Endothelial cell of umbilical vein (primary cell): Measurements from ENCODE around the gene SPDYE1. TPM values are rescaled to one million over a fixed set of nuclear protein-coding genes. Genes with fewer than 3 reads are reported as not detected.

Source experiments
- BruUV-seq: library from RNA; stranded (reverse); fragments of 400-500 nt; replicated peaks from 2 replicates; lab custom pipeline; 2021; lab: Mats Ljungman, UMichigan
- CTCF ChIA-PET: fragments of 300-600, 350-600 bp; sonication (Branson Sonifier 250); formaldehyde crosslinking; loops from one replicate; lab custom pipeline; 2021; ENCODE audit warnings: antibody characterized with exemption, inconsistent platforms; lab: Charles Lee
- POLR2A ChIA-PET: fragments of 300-600, 350-600 bp; sonication (Branson Sonifier 250); formaldehyde crosslinking; loops from one replicate; lab custom pipeline; 2021; ENCODE audit warnings: antibody characterized with exemption, inconsistent platforms; lab: Charles Lee
- DNase-seq: peaks from one replicate; pipeline ENCODE4 v3.0.0-alpha.2; 2011; ENCODE audit warnings: low read depth, low spot score
- FAIRE-seq: peaks from 2 replicates; lab custom pipeline; 2011; peaks lifted over from hg19 to GRCh38; lab: Jason Lieb, UNC
- H2AFZ ChIP-seq: 2 replicates; pipeline ENCODE4 v1.6.0; 2012; ENCODE audit warnings: low read depth, low read length, control low read depth, inconsistent platforms
- H3K27ac ChIP-seq: 2 replicates; pipeline ENCODE4 v1.5.1; 2011; ENCODE audit warnings: low read depth, mild to moderate bottlenecking, control low read depth, low read length, moderate library complexity; ENCODE audit not compliant: insufficient read depth
- H3K27me3 ChIP-seq, 2 experiments: 2 replicates each; pipeline versions ENCODE4 v1.6.0 to v1.6.1; 2011; ENCODE audit warnings: low read length in 2 of 2, mixed read lengths in 1 of 2; ENCODE audit not compliant: control insufficient read depth in 2 of 2, insufficient read depth in 2 of 2
- H3K36me3 ChIP-seq, 2 experiments: 2 replicates in 1 of 2; 3 replicates in 1 of 2; pipeline ENCODE4 v1.5.1; 2011; ENCODE audit warnings: low read length in 2 of 2, mild to moderate bottlenecking in 1 of 2, moderate library complexity in 1 of 2; ENCODE audit not compliant: control insufficient read depth in 2 of 2, insufficient read depth in 2 of 2; ENCODE audit errors: extremely low read depth in 1 of 2
- H3K4me1 ChIP-seq: 3 replicates; pipeline ENCODE4 v1.5.1; 2011; ENCODE audit warnings: mild to moderate bottlenecking, low read length; ENCODE audit not compliant: control insufficient read depth, insufficient read depth; ENCODE audit errors: extremely low read depth
- H3K4me2 ChIP-seq: 2 replicates; pipeline ENCODE4 v1.6.1; 2011; ENCODE audit warnings: low read length, control low read depth, mixed read lengths; ENCODE audit not compliant: insufficient read depth
- H3K4me3 ChIP-seq, 3 experiments: fragments of 200-600 bp in 1 of 3; sonication (generic), shearing (Covaris generic) in 1 of 3; replicated peaks in 1 of 3; 2 replicates each; pipeline ENCODE4 v1.5.1; 2011 to 2016; ENCODE audit warnings: control low read depth in 3 of 3, low read length in 3 of 3, mild to moderate bottlenecking in 2 of 3, inconsistent platforms in 1 of 3, low read depth in 1 of 3, moderate library complexity in 1 of 3; ENCODE audit not compliant: insufficient read depth in 1 of 3
- H3K79me2 ChIP-seq: 2 replicates; pipeline ENCODE4 v1.6.0; 2012; ENCODE audit warnings: low read length, inconsistent platforms; ENCODE audit not compliant: control insufficient read depth, insufficient read depth
- H3K9ac ChIP-seq: replicated peaks from 2 replicates; pipeline ENCODE3; 2011; ENCODE audit warnings: low read length, control low read depth; ENCODE audit not compliant: insufficient read depth; ENCODE audit errors: extremely low read depth
- H3K9me1 ChIP-seq: replicated peaks from 3 replicates; pipeline ENCODE4 v1.6.0; 2011; ENCODE audit warnings: mild to moderate bottlenecking, low read length; ENCODE audit not compliant: control insufficient read depth, insufficient read depth; ENCODE audit errors: extremely low read depth
- H3K9me3 ChIP-seq: replicated peaks from 2 replicates; pipeline ENCODE4 v1.5.1; 2012; ENCODE audit warnings: low read length, inconsistent platforms; ENCODE audit not compliant: control insufficient read depth, insufficient read depth
- H4K20me1 ChIP-seq: replicated peaks from 2 replicates; pipeline ENCODE3; 2011; ENCODE audit warnings: mild to moderate bottlenecking, low read length; ENCODE audit not compliant: control insufficient read depth, insufficient read depth; ENCODE audit errors: extremely low read depth
- EZH2 ChIP-seq: IDR thresholded peaks from 2 replicates; pipeline ENCODE4 v1.6.1; 2012; ENCODE audit warnings: borderline replicate concordance, low read depth, mild to moderate bottlenecking, moderate library complexity, low read length, inconsistent platforms; ENCODE audit not compliant: severe bottlenecking
- FOS ChIP-seq: IDR thresholded peaks from 2 replicates; pipeline ENCODE4 v1.6.1; 2011; ENCODE audit warnings: mild to moderate bottlenecking, low read length, moderate library complexity, borderline replicate concordance; ENCODE audit not compliant: insufficient read depth
- GATA2 ChIP-seq: IDR thresholded peaks from 2 replicates; pipeline ENCODE4 v1.7.0; 2011; ENCODE audit warnings: low read depth, mild to moderate bottlenecking, moderate library complexity, mixed read lengths, low read length; ENCODE audit not compliant: insufficient read length, insufficient read depth
- JUN ChIP-seq: IDR thresholded peaks from 2 replicates; pipeline ENCODE4 v1.6.1; 2011; ENCODE audit warnings: borderline replicate concordance, low read depth; ENCODE audit not compliant: insufficient read length, insufficient read depth
- MYC ChIP-seq: IDR thresholded peaks from one replicate; pipeline ENCODE4 v1.6.1; 2011; ENCODE audit warnings: mild to moderate bottlenecking, low read depth, low read length
- POLR2A ChIP-seq: IDR thresholded peaks from 2 replicates; pipeline ENCODE4 v1.6.1; 2012; ENCODE audit warnings: low read depth, mild to moderate bottlenecking, control low read depth, low read length
- POLR2AphosphoS5 ChIP-seq: IDR thresholded peaks from 2 replicates; pipeline ENCODE4 v1.6.1; 2012; ENCODE audit warnings: low read depth, mild to moderate bottlenecking, control low read depth, low read length, moderate library complexity; ENCODE audit not compliant: insufficient read depth
- dilution Hi-C: fragments of 300-500 bp; cut with MboI; formaldehyde crosslinking; loops from one replicate; pipeline ENCODE4 v1.15.0; 2019; ENCODE audit warnings: low sequenced_read_pairs; ENCODE audit not compliant: extremely low pct_ligation_motif_present
- intact Hi-C: fragments of 100-400 bp; cut with micrococcal nuclease; formaldehyde crosslinking; loops from one replicate; pipeline ENCODE4 v1.10.0; 2022
- microRNA-seq: library from miRNA; unstranded; fragments of <30 nt; microRNA quantifications from one replicate; pipeline ENCODE4 v1.2.0, GENCODE V29; 2021; ENCODE audit warnings: borderline number of aligned reads, borderline replicate concordance
- polyA plus RNA-seq, 4 experiments: library from polyadenylated mRNA; depleted of rRNA in 3 of 4; stranded (reverse) in 3 of 4; unstranded in 1 of 4; fragments of >200 nt; gene quantifications; 2 replicates each; pipeline versions ENCODE4 v1.2.1 to v1.2.3, GENCODE V29; 2011 to 2012; ENCODE audit warnings: missing spikeins in 1 of 4
- total RNA-seq: library from RNA; stranded (reverse); gene quantifications from 2 replicates; pipeline ENCODE4 v1.2.3, GENCODE V29; 2021
- TF ChIP-seq, protein P1 (sequence below): IDR thresholded peaks from 2 replicates; pipeline ENCODE4 v1.6.1; 2011; ENCODE audit not compliant: insufficient read depth, insufficient read length
- TF ChIP-seq, protein P2 (sequence below), 2 donors: IDR thresholded peaks; 1 replicate in 1 of 2; 2 replicates in 1 of 2; pipeline ENCODE4 v1.5.1; 2011; ENCODE audit warnings: low read length in 2 of 2, mild to moderate bottlenecking in 2 of 2, moderate library complexity in 2 of 2, control low read depth in 1 of 2, inconsistent platforms in 1 of 2, low read depth in 1 of 2; ENCODE audit not compliant: insufficient read depth in 1 of 2; ENCODE audit errors: extremely low read depth in 1 of 2

Gene SPDYE1
- total and polyA plus RNA-seq, 2 donors (not counting 3 experiments of a cell fraction or from before 2014, with no cell fraction given) = not detected

DNA sequence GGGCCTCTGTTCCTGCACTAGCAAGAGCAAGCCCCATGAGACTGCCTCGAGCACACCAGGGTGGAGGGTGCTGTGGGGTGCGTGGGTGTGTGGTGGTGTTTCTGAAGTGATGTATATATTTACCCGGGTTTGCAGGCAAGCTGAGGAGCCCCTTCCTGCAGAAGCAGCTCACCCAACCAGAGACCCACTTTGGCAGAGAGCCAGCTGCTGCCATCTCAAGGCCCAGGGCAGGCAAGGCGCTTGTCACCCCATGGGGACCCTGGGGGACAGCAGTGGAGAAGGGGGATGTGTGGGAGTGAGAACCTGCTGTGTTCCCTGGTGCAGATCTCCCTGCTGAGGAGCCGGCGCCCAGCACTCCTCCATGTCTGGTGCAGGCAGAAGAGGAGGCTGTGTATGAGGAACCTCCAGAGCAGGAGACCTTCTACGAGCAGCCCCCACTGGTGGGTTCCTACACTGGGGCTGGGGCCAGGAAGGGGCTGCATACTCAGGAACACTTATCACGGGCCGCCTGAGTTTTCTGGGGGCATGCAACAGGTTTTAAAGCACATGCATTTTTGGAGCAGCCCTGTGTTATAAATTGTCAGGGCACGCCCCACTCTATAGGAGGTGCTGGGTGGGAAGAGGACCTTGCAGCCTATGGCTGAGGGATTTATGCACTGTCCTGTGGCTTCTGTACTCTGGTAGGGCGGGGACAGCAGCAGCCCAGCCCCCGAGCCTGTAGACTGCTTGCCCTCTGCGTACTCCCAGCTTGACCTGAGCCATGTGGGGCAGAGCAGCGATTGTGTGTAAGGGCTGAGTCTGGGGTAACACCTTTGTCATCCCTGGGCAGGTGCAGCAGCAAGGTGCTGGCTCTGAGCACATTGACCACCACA, 61.8 kb downstream of the SPDYE1 start:
- CTCF ChIA-PET = interaction anchor here (0.6 to 1.3 kb wide), 3 partner anchors 8 to 40 kb away, joined by 3 read pairs; no protein-coding TSS in a partner anchor
- H2AFZ ChIP-seq = no peak overlapping the region
- peaks cover 2 to 9% of the 10 kb centered on the region in 2 experiments for H3K27me3 ChIP-seq
- TF ChIP-seq, protein P1, sequence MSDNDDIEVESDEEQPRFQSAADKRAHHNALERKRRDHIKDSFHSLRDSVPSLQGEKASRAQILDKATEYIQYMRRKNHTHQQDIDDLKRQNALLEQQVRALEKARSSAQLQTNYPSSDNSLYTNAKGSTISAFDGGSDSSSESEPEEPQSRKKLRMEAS = no peak
- TF ChIP-seq POLR2AphosphoS5 = no peak
- TF ChIP-seq, protein P2, sequence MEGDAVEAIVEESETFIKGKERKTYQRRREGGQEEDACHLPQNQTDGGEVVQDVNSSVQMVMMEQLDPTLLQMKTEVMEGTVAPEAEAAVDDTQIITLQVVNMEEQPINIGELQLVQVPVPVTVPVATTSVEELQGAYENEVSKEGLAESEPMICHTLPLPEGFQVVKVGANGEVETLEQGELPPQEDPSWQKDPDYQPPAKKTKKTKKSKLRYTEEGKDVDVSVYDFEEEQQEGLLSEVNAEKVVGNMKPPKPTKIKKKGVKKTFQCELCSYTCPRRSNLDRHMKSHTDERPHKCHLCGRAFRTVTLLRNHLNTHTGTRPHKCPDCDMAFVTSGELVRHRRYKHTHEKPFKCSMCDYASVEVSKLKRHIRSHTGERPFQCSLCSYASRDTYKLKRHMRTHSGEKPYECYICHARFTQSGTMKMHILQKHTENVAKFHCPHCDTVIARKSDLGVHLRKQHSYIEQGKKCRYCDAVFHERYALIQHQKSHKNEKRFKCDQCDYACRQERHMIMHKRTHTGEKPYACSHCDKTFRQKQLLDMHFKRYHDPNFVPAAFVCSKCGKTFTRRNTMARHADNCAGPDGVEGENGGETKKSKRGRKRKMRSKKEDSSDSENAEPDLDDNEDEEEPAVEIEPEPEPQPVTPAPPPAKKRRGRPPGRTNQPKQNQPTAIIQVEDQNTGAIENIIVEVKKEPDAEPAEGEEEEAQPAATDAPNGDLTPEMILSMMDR (IDR thresholded peaks at IDR 0.05; ENCODE audit: extremely low read depth in 1 of 2, insufficient read depth in 1 of 2, low read depth in 1 of 2, low read length in 2 of 2) = no peak
- TF ChIP-seq EZH2 = no peak
- TF ChIP-seq MYC = no peak
- TF ChIP-seq POLR2A = no peak
- no peak for TF ChIP-seq JUN
- no peak for TF ChIP-seq GATA2
- no peak for TF ChIP-seq FOS
- intact Hi-C loops (no loop called here), dilution Hi-C loops (no loop called here)
- no peak overlapping the region for H3K4me3 ChIP-seq
- POLR2A ChIA-PET = no interaction called here
- peaks cover 2% of the 10 kb centered on the region for H3K79me2 ChIP-seq
- H3K9ac ChIP-seq = no peak overlapping the region
- no TSS peak for BruUV-seq
- no peaks in the 10 kb centered on the region for H4K20me1 ChIP-seq
- H3K4me1 ChIP-seq = no peaks in the 10 kb centered on the region
- peaks cover 9 to 48% of the 10 kb centered on the region in 2 experiments for H3K36me3 ChIP-seq
- no peak overlapping the region for H3K27ac ChIP-seq
- FAIRE-seq (no peak), DNase-seq (no peak)
- H3K4me2 ChIP-seq = no peak overlapping the region
- no peaks in the 10 kb centered on the region for H3K9me1 ChIP-seq
- no peaks in the 10 kb centered on the region for H3K9me3 ChIP-seq

Small RNA genes within 50 kb of the gene (microRNA-seq; reads per million reads assigned to microRNA genes)
- not detected for gene MIR6837

Other genes starting within 250 kb of the SPDYE1 start
- gene BLVRA, start 239.2 kb upstream of the SPDYE1 start, total RNA-seq = 34.5 and 38.2 TPM in 2 replicates
- 15.8 and 24.0 TPM in 2 replicates for gene BLVRA, start 239.2 kb upstream of the SPDYE1 start, polyA plus RNA-seq
- gene MRPS24, start 128.4 kb upstream of the SPDYE1 start, total RNA-seq = 105 and 110 TPM in 2 replicates
- 279 and 293 TPM in 2 replicates for gene MRPS24, start 128.4 kb upstream of the SPDYE1 start, polyA plus RNA-seq
- gene URGCP, start 91.3 kb upstream of the SPDYE1 start, total RNA-seq = 25.3 and 26.8 TPM in 2 replicates
- gene URGCP, start 91.3 kb upstream of the SPDYE1 start, polyA plus RNA-seq = 13.1 and 14.9 TPM in 2 replicates
- 11.3 and 11.7 TPM in 2 replicates for gene UBE2D4, start 71.5 kb upstream of the SPDYE1 start, total RNA-seq
- 19.8 and 27.1 TPM in 2 replicates for gene UBE2D4, start 71.5 kb upstream of the SPDYE1 start, polyA plus RNA-seq
- gene DBNL, start 46.8 kb downstream of the SPDYE1 start, total RNA-seq = 92.1 and 94.0 TPM in 2 replicates
- gene DBNL, start 46.8 kb downstream of the SPDYE1 start, polyA plus RNA-seq = 123 and 127 TPM in 2 replicates
- gene PGAM2, start 67.7 kb downstream of the SPDYE1 start, total RNA-seq = not detected in 2 replicates
- gene PGAM2, start 67.7 kb downstream of the SPDYE1 start, polyA plus RNA-seq = 0.11 and 0.19 TPM in 2 replicates
- gene POLM, start 84.6 kb downstream of the SPDYE1 start, total RNA-seq = 14.6 and 20.0 TPM in 2 replicates
- 10.5 and 12.4 TPM in 2 replicates for gene POLM, start 84.6 kb downstream of the SPDYE1 start, polyA plus RNA-seq
- gene AEBP1, start 106.4 kb downstream of the SPDYE1 start, total RNA-seq = 47.7 and 48.0 TPM in 2 replicates
- 20.6 and 23.2 TPM in 2 replicates for gene AEBP1, start 106.4 kb downstream of the SPDYE1 start, polyA plus RNA-seq
- gene POLD2, start 125.7 kb downstream of the SPDYE1 start, total RNA-seq = 96.5 and 106 TPM in 2 replicates
- 122 and 137 TPM in 2 replicates for gene POLD2, start 125.7 kb downstream of the SPDYE1 start, polyA plus RNA-seq
- gene MYL7, start 143.4 kb downstream of the SPDYE1 start, total RNA-seq = not detected in 2 replicates
- gene MYL7, start 143.4 kb downstream of the SPDYE1 start, polyA plus RNA-seq = not detected in 2 replicates
- gene GCK, start 191.5 kb downstream of the SPDYE1 start, total RNA-seq = 0.32 and 0.51 TPM in 2 replicates
- gene GCK, start 191.5 kb downstream of the SPDYE1 start, polyA plus RNA-seq = 0.13 and 0.17 TPM in 2 replicates
- 117 and 120 TPM in 2 replicates for gene YKT6, start 203.1 kb downstream of the SPDYE1 start, total RNA-seq
- gene YKT6, start 203.1 kb downstream of the SPDYE1 start, polyA plus RNA-seq = 110 and 117 TPM in 2 replicates